ENCODE results near the gene KLC1. TPM values are rescaled to one million over a fixed set of nuclear protein-coding genes. Genes with fewer than 3 reads are reported as not detected.

The KLC1 gene
- total RNA-seq, 4 donors from 2014 or later, result 205 to 427 (median 291) TPM

DNA sequence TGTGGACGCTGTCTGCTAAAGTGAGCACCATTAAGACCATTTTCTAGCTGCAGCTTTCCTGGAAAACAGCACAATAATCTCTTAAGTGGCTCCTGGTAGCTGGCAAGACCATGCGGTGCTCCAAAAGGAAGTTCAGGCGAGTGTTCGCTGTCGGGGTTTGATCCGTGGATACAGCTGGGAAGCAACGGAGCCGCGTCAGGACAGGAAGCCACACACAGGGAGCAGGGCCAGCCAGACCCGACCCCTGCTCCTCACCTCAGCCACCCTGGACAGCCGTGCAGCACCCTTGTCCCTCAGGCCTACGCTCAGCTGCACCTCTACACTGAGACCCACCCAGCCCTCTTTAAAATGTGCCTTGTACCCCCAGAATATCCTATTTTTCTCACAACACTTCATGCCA, 106.0 kb downstream of the KLC1 start:
- no peak for TF ChIP-seq POLR2A (IDR thresholded peaks at IDR 0.05)
- TF ChIP-seq, protein P1, sequence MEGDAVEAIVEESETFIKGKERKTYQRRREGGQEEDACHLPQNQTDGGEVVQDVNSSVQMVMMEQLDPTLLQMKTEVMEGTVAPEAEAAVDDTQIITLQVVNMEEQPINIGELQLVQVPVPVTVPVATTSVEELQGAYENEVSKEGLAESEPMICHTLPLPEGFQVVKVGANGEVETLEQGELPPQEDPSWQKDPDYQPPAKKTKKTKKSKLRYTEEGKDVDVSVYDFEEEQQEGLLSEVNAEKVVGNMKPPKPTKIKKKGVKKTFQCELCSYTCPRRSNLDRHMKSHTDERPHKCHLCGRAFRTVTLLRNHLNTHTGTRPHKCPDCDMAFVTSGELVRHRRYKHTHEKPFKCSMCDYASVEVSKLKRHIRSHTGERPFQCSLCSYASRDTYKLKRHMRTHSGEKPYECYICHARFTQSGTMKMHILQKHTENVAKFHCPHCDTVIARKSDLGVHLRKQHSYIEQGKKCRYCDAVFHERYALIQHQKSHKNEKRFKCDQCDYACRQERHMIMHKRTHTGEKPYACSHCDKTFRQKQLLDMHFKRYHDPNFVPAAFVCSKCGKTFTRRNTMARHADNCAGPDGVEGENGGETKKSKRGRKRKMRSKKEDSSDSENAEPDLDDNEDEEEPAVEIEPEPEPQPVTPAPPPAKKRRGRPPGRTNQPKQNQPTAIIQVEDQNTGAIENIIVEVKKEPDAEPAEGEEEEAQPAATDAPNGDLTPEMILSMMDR (IDR thresholded peaks at IDR 0.05), result no peak
- Histone ChIP-seq H3K4me1 (peaks cover 0 to 12% (median 4%) of the 10 kb centered on the region in 4 donors), H3K27ac (no peak overlapping the region), H3K4me3 (no peak overlapping the region), H3K36me3 (peaks cover 0 to 32% (median 0%) of the 10 kb centered on the region in 4 donors), H3K27me3 (no peaks in the 10 kb centered on the region), H3K9me3 (no peaks in the 10 kb centered on the region)
- 67 to 90% methylated on average over 1 to 12 of the region's 12 CpGs for WGBS, 2 donors (ENCODE audit: low coverage in 1 of 2)
- in situ Hi-C loops (cut with MboI; ENCODE audit: low pct_ligation_motif_present in 1 of 4, low pct_unique_long_range_greater_than_20kb in 1 of 4, low sequenced_read_pairs in 3 of 4), result no loop called here
- DNase-seq, result no peak
- intact Hi-C loops (cut with DNase I; ENCODE audit: low total_unique reads), result no loop called here

- WGBS, 2 donors (ENCODE audit: low coverage in 1 of 2), result 71% methylated on average over 7 of the region's 7 CpGs; no CpG with 5 or more reads in 1 of the 2 donors
- in situ Hi-C loops (cut with MboI; ENCODE audit: low pct_ligation_motif_present in 1 of 4, low pct_unique_long_range_greater_than_20kb in 1 of 4, low sequenced_read_pairs in 3 of 4) (no loop called here), intact Hi-C loops (cut with DNase I; ENCODE audit: low total_unique reads) (no loop called here)
- peaks cover 0 to 12% (median 4%) of the 10 kb centered on the region in 4 donors for H3K4me1 ChIP-seq
- no peaks in the 10 kb centered on the region for H3K27me3 ChIP-seq
- H3K36me3 ChIP-seq, result peaks cover 0 to 34% (median 0%) of the 10 kb centered on the region in 4 donors
- H3K9me3 ChIP-seq, result no peaks in the 10 kb centered on the region
- H3K4me3 ChIP-seq, result no peak overlapping the region
- no peak for DNase-seq
- H3K27ac ChIP-seq, result no peak overlapping the region
- no peak for TF ChIP-seq POLR2AphosphoS5 (IDR thresholded peaks at IDR 0.05)
- TF ChIP-seq, protein P1 (IDR thresholded peaks at IDR 0.05), result no peak
- TF ChIP-seq EP300 (IDR thresholded peaks at IDR 0.05; ENCODE audit: low read depth), result no peak
- no peak for TF ChIP-seq POLR2A (IDR thresholded peaks at IDR 0.05)
These were observed 106.4 kb downstream of the KLC1 start for GRCh38 chr14:103735439-103735814.

DNA sequence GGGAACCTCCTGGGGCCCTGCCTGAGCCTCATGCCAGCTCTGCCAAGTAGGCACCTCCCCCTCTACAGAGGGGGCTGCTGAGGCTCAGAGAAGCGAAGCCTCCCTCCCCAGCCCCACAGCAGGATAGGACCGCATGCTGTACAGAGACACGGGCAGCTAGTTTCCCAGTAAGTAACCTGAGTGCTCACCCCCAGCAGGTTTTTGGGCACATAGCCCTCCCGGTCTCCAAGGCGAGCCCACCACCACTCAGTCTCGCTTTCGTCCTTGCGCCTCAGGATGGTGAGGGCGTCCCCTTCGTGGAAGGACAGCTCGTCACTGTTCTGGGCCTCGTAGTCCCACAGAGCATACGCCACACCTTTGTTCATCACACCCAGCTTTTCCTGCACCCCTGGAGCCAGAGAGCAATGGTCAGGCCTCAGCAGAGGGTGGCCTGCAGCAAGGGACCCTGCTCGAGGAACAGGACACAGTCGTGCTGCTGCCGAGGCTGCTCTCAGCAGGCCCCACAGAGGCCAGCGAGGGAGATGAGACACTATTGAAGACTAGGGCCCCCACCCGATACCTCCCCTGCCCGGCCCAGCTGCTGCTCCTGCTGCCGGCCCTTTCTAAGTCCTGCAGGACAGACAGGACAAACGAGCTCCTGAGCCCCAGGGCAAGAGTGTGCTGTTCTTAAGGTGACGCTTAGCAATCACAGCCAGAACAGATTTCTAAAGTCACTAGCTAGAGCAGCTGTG, 107.0 kb downstream of the KLC1 start:
- no peak for DNase-seq
- Histone ChIP-seq H3K27ac (peak overlapping the region in 3 of 4 donors; percentile 37 to 55 (median 53)), H3K36me3 (peaks cover 0 to 34% (median 0%) of the 10 kb centered on the region in 4 donors), H3K9me3 (no peaks in the 10 kb centered on the region), H3K27me3 (no peaks in the 10 kb centered on the region), H3K4me1 (peaks cover 0 to 12% (median 4%) of the 10 kb centered on the region in 4 donors), H3K4me3 (no peak overlapping the region)
- WGBS, 2 donors (ENCODE audit: low coverage in 1 of 2), result 89% methylated on average over 18 of the region's 22 CpGs; no CpG with 5 or more reads in 1 of the 2 donors
- intact Hi-C loops (cut with DNase I; ENCODE audit: low total_unique reads), result no loop called here
- TF ChIP-seq POLR2A (IDR thresholded peaks at IDR 0.05) (no peak), POLR2AphosphoS5 (IDR thresholded peaks at IDR 0.05) (no peak), EP300 (IDR thresholded peaks at IDR 0.05; ENCODE audit: low read depth) (no peak)
- TF ChIP-seq, protein P1 (IDR thresholded peaks at IDR 0.05), result no peak
- in situ Hi-C loops (cut with MboI; ENCODE audit: low pct_ligation_motif_present in 1 of 4, low pct_unique_long_range_greater_than_20kb in 1 of 4, low sequenced_read_pairs in 3 of 4), result no loop called here

DNA sequence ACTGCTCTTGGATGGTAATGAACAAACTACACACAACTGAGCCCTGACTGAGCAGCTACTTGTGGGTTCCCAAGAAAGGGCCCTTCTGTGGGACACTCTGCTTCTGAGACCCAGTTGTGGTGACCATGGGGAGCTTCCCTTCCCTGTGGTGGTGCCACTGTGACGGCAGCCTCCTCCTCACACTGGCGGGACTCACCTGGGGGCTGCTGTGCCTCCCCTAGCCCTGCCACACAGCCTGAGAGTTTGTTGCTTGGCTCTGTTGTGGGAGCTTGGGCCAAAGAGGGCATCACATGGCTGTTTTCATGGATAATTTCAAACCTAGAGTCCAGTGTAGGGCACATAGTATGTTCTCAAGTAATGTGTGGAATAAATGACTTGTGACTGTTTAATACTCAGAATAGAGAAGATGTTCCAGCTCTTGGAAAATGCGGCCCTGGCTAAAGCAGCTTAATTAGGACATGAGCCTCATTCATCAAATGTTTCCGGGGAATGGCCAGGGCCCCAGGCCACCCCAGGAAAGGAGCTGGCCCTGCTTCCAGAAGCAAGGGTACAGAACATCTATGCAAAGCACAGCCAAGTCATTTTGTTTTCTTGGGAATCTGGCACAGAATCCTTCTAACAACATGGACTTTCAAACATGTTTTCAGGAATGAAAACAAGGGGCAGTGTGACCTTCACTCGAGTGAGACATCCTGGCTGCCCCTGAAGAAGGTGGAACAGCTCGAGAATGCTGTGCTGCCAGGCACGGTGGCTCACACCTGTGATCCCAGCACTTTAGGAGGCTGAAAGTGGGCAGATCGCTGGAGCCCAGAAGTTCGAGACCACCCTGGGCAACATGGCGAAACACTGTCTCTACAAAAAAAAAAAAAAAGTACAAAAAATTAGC, 107.8 kb downstream of the KLC1 start:
- no peak for DNase-seq
- TF ChIP-seq POLR2AphosphoS5 (IDR thresholded peaks at IDR 0.05) (peak in 1 of 3 donors; percentile 27), EP300 (IDR thresholded peaks at IDR 0.05; ENCODE audit: low read depth) (no peak), POLR2A (IDR thresholded peaks at IDR 0.05) (no peak)
- TF ChIP-seq, protein P1 (IDR thresholded peaks at IDR 0.05), result no peak
- in situ Hi-C loops (cut with MboI; ENCODE audit: low pct_ligation_motif_present in 1 of 4, low pct_unique_long_range_greater_than_20kb in 1 of 4, low sequenced_read_pairs in 3 of 4), result no loop called here
- no peak overlapping the region for H3K4me3 ChIP-seq
- WGBS, 2 donors (ENCODE audit: low coverage in 1 of 2), result 88 to 100% methylated on average over 1 to 10 of the region's 10 CpGs
- H3K36me3 ChIP-seq, result peaks cover 0 to 34% (median 0%) of the 10 kb centered on the region in 4 donors
- H3K9me3 ChIP-seq, result no peaks in the 10 kb centered on the region
- peak overlapping the region; percentile 27 to 55 (median 45) for H3K27ac ChIP-seq
- H3K4me1 ChIP-seq, result peaks cover 0 to 12% (median 4%) of the 10 kb centered on the region in 4 donors
- intact Hi-C loops (cut with DNase I; ENCODE audit: low total_unique reads), result no loop called here
- no peaks in the 10 kb centered on the region for H3K27me3 ChIP-seq

All from transverse colon (tissue), 4 donors.